A549 (cell line): ENCODE results near the gene VPS41. TPM values are rescaled to one million over a fixed set of nuclear protein-coding genes. Genes with fewer than 3 reads are reported as not detected.

Experiments used
- ATAC-seq, 2 experiments: fragments of 200-7000 bp in 1 of 2; fragments of >200 bp in 1 of 2; cut with Nextera tagmentation in 1 of 2; cut with Tn5 transposase in 1 of 2; 3 replicates each; pipeline versions ENCODE4 v1.8.0 to v1.9.1; 2018 to 2020; ENCODE audit warnings: mild to moderate bottlenecking in 1 of 2, moderate library complexity in 1 of 2
- CTCF ChIA-PET: fragments of 300-600 bp; sonication (Branson Sonifier 250); formaldehyde crosslinking; extraction: SDS; loops from one replicate; lab custom pipeline; 2021; ENCODE audit warnings: antibody characterized with exemption, inconsistent platforms; lab: Yijun Ruan, JAX
- POLR2A ChIA-PET: fragments of 350-600 bp; formaldehyde crosslinking; extraction: SDS; loops from one replicate; lab custom pipeline; 2021; ENCODE audit warnings: antibody characterized with exemption, inconsistent platforms; lab: Yijun Ruan, JAX
- DNase-seq, 2 experiments: peaks; one replicate each; pipeline versions ENCODE4 v3.0.0 to v3.0.0-alpha.2; 2011 to 2016; ENCODE audit warnings: low read depth in 1 of 2, low spot score in 1 of 2
- FAIRE-seq: peaks from 2 replicates; lab custom pipeline; 2011; peaks lifted over from hg19 to GRCh38; lab: Jason Lieb, UNC
- H3K27ac ChIP-seq, 2 experiments: fragments of >200 bp; sonication (Bioruptor Twin); formaldehyde crosslinking; 3 replicates each; pipeline ENCODE4 v1.5.1; 2016 to 2017
- H3K4me1 ChIP-seq: fragments of >200 bp; sonication (Bioruptor Twin); formaldehyde crosslinking; 3 replicates; pipeline ENCODE4 v1.6.1; 2016
- H3K4me2 ChIP-seq: fragments of >200 bp; sonication (Bioruptor Twin); formaldehyde crosslinking; 3 replicates; pipeline ENCODE4 v1.6.1; 2016
- H3K4me3 ChIP-seq: fragments of >200 bp; sonication (Bioruptor Twin); formaldehyde crosslinking; 3 replicates; pipeline ENCODE4 v1.5.1; 2016
- H3K9me3 ChIP-seq: fragments of >200 bp; sonication (Bioruptor Twin); formaldehyde crosslinking; 3 replicates; pipeline ENCODE4 v1.6.1; 2016
- CBX8 ChIP-seq: fragments of 200-600 bp; sonication (generic); IDR thresholded peaks from 2 replicates; pipeline ENCODE4 v1.6.1; 2016
- CEBPB ChIP-seq, 2 experiments: fragments of >200 bp in 1 of 2; sonication (Bioruptor Twin) in 1 of 2; formaldehyde crosslinking in 1 of 2; IDR thresholded peaks; 2 replicates each; pipeline ENCODE4 v1.6.1; 2012 to 2016
- CTCF ChIP-seq: fragments of >200 bp; sonication (Bioruptor Twin); formaldehyde crosslinking; IDR thresholded peaks from 3 replicates; pipeline ENCODE4 v1.5.1; 2016
- EP300 ChIP-seq, 2 experiments: fragments of >200 bp; sonication (Bioruptor Twin); formaldehyde crosslinking; IDR thresholded peaks; 2 replicates in 1 of 2; 3 replicates in 1 of 2; pipeline ENCODE4 v1.6.1; 2016 to 2017
- FOSL2 ChIP-seq, 2 experiments: fragments of 450-650 bp in 1 of 2; fragments of >200 bp in 1 of 2; sonication (Bioruptor Twin) in 1 of 2; formaldehyde crosslinking; IDR thresholded peaks; 2 replicates each; pipeline versions ENCODE4 v1.5.0 to v1.6.1; 2016 to 2020; ENCODE audit warnings: mild to moderate bottlenecking in 1 of 2, moderate library complexity in 1 of 2
- FOXS1 ChIP-seq: fragments of 250-450 bp; sonication (Bioruptor Pico); IDR thresholded peaks from 2 replicates; pipeline ENCODE4 v1.5.0; 2020; ENCODE audit warnings: mild to moderate bottlenecking, moderate library complexity
- HDAC2 ChIP-seq: fragments of 200-600 bp; sonication (generic); IDR thresholded peaks from 2 replicates; pipeline ENCODE4 v1.6.1; 2016
- HEYL ChIP-seq: fragments of 250-450 bp; sonication (Bioruptor Pico); IDR thresholded peaks from 2 replicates; pipeline ENCODE4 v1.8.0; 2021; ENCODE audit warnings: mild to moderate bottlenecking, moderate library complexity
- HOXA7 ChIP-seq: fragments of 250-450 bp; sonication (Bioruptor Pico); IDR thresholded peaks from 2 replicates; pipeline ENCODE4 v1.5.0; 2020; ENCODE audit warnings: mild to moderate bottlenecking, moderate library complexity
- HOXB13 ChIP-seq: fragments of 250-450 bp; sonication (Bioruptor Pico); IDR thresholded peaks from 2 replicates; pipeline ENCODE4 v1.5.0; 2020; ENCODE audit warnings: low read depth, mild to moderate bottlenecking, moderate library complexity
- HOXB5 ChIP-seq: fragments of 250-450 bp; sonication (Bioruptor Pico); IDR thresholded peaks from 2 replicates; pipeline ENCODE4 v1.5.0; 2020; ENCODE audit warnings: mild to moderate bottlenecking, moderate library complexity
- JUN ChIP-seq, 2 experiments: fragments of >200 bp; sonication (Bioruptor Twin); formaldehyde crosslinking; IDR thresholded peaks; 2 replicates in 1 of 2; 3 replicates in 1 of 2; pipeline ENCODE4 v1.6.1; 2016 to 2017
- MAZ ChIP-seq: fragments of 150-350 bp; IDR thresholded peaks from 2 replicates; pipeline ENCODE4 v1.6.1; 2014; ENCODE audit warnings: antibody characterized with exemption, low read depth, low read length, borderline replicate concordance
- NR3C1 ChIP-seq: fragments of >200 bp; sonication (Bioruptor Twin); formaldehyde crosslinking; IDR thresholded peaks from 3 replicates; pipeline ENCODE4 v1.6.1; 2017
- PHF8 ChIP-seq: fragments of 200-600 bp; sonication (generic); IDR thresholded peaks from 2 replicates; pipeline ENCODE4 v1.6.1; 2016; ENCODE audit warnings: low read depth, mild to moderate bottlenecking, antibody characterized with exemption, moderate library complexity, borderline replicate concordance
- RAD21 ChIP-seq, 2 experiments: fragments of >200 bp in 1 of 2; sonication (Bioruptor Twin) in 1 of 2; formaldehyde crosslinking in 1 of 2; IDR thresholded peaks in 1 of 2; conservative IDR thresholded peaks in 1 of 2; 2 replicates in 1 of 2; 3 replicates in 1 of 2; pipeline ENCODE4 v1.6.1; 2012 to 2018; ENCODE audit warnings: inconsistent platforms in 1 of 2
- RARB ChIP-seq: fragments of 250-450 bp; sonication (Bioruptor Pico); IDR thresholded peaks from 2 replicates; pipeline ENCODE4 v1.8.0; 2021; ENCODE audit warnings: mild to moderate bottlenecking, moderate library complexity
- RCOR1 ChIP-seq: fragments of 150-350 bp; IDR thresholded peaks from 2 replicates; pipeline ENCODE4 v1.6.1; 2014; ENCODE audit warnings: antibody characterized with exemption, low read length, low read depth
- RNF2 ChIP-seq: fragments of 200-600 bp; sonication (generic); IDR thresholded peaks from 2 replicates; pipeline ENCODE4 v1.6.1; 2016; ENCODE audit warnings: low read depth, mild to moderate bottlenecking, antibody characterized with exemption, moderate library complexity, borderline replicate concordance
- TP53 ChIP-seq: fragments of 250-450 bp; sonication (Bioruptor Pico); IDR thresholded peaks from 2 replicates; pipeline ENCODE4 v1.5.0; 2021; ENCODE audit warnings: mild to moderate bottlenecking, moderate library complexity
- ZC3H11A ChIP-seq: fragments of 450-650 bp; IDR thresholded peaks from 2 replicates; pipeline ENCODE4 v1.6.1; 2014; ENCODE audit warnings: antibody characterized with exemption, mild to moderate bottlenecking
- ZFP36 ChIP-seq: fragments of 450-650 bp; IDR thresholded peaks from 2 replicates; pipeline ENCODE4 v1.6.1; 2014; ENCODE audit warnings: borderline replicate concordance; ENCODE audit not compliant: partially characterized antibody
- WGBS: methylation state at CpG from one replicate; pipeline ENCODE4 v1.1.6; 2017; ENCODE audit errors: missing lambda C conversion rate; 5-methylcytosine and 5-hydroxymethylcytosine counted together
- polyA plus RNA-seq, 4 experiments: library from polyadenylated mRNA; depleted of rRNA in 3 of 4; stranded (reverse); fragments of >200 nt; fragmentation: RNase III in 1 of 4; extraction: RNeasy Plus Mini Kit Qiagen cat#74134 plus additional on column Dnase treatment in 1 of 4; gene quantifications; 2 replicates in 3 of 4; 3 replicates in 1 of 4; pipeline ENCODE4 v1.2.3, GENCODE V29; 2011 to 2017
- TF ChIP-seq, protein P1 (sequence below): fragments of 450-650 bp; IDR thresholded peaks from 2 replicates; pipeline ENCODE4 v1.6.1; 2014; ENCODE audit warnings: antibody characterized with exemption

VPS41 gene
- polyA plus RNA-seq, 2 of the 4 experiments (the other 2 are of a cell fraction): 24.6 to 59.9 TPM

DNA sequence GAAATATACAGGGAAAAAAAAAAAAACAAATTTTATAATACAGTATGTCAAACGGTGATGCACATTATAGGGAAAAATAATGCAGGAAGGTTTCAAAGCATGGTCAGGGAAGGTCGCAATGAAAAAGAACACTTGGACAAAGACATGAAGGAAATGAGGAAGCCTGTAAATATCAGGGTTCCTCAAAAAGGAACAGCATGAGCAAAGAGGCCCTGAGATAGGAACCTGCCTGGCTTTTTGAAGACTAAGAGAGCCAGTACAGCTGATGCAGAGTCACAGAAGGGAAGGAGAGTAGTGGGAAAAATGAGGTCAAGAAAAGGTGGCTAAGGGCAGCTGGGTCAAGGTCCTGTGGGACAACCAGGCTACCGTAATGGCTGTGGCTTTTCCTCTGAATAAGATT is 1.9 kb downstream of the VPS41 start:
- 83% methylated on average over 3 of the region's 3 CpGs for WGBS
- no peak for ATAC-seq
- no peak for TF ChIP-seq RARB (CRISPR knock-in tag)
- no peak for TF ChIP-seq ZC3H11A
- no peak for TF ChIP-seq EP300 (IDR thresholded peaks at IDR 0.05)
- TF ChIP-seq NR3C1: no peak
- TF ChIP-seq CTCF: no peak
- no peak for TF ChIP-seq PHF8
- no peak for TF ChIP-seq RCOR1
- TF ChIP-seq HOXA7: no peak
- TF ChIP-seq RAD21 (conservative IDR thresholded peaks at IDR 0.05 in 1 of 2, IDR thresholded peaks at IDR 0.05 in 1 of 2): no peak
- TF ChIP-seq HOXB13: no peak
- TF ChIP-seq CEBPB (IDR thresholded peaks at IDR 0.05): no peak
- H3K4me1 ChIP-seq: peaks cover 5% of the 10 kb centered on the region; the same call in 1 of the 3 replicates
- DNase-seq: no peak
- no peaks in the 10 kb centered on the region for H3K9me3 ChIP-seq
- ChIA-PET CTCF (no interaction called here), POLR2A (no interaction called here)
- no peak for FAIRE-seq
- no peak overlapping the region for H3K27ac ChIP-seq
- H3K4me3 ChIP-seq: no peak overlapping the region
- no peak overlapping the region for H3K4me2 ChIP-seq

DNA sequence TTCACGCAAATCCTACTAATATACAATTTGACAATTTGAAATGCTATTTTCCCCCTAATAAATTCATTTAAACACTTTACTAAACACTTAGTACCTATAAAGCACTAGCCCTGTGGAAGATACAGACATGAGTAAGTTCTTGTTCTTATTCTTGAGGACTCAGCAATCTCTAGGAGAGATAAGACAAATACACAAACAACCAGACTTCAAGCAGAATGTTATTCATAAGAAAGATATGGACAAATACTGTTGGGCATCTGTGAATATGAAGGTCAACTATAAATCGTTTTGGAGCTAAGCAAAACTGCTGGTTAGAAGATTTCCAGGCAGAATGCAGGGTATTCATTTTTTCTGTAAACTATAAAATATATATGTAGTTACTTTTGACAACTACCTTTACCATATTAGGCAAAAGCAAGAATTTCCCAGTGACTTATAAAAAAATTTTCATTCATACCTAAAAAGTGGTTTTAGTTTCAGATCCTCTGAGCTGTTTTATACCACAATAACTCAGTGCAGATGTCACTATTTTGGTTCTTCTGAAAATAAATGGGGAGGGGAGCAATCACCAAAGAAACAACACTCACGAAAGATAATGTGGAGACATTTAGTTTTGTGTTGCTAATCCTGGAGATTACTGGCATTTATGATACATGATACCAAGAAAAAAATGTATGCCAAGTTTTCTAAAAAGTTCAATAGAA is 3.8 kb downstream of the VPS41 start:
- no peak for TF ChIP-seq HDAC2
- no peak for TF ChIP-seq CTCF
- no peak for TF ChIP-seq FOXS1 (CRISPR knock-in tag)
- no peak for TF ChIP-seq ZFP36
- TF ChIP-seq NR3C1: no peak
- TF ChIP-seq TP53 (CRISPR knock-in tag): no peak
- no peak for TF ChIP-seq FOSL2 (IDR thresholded peaks at IDR 0.05)
- TF ChIP-seq FOSL2 (CRISPR knock-in tag; IDR thresholded peaks at IDR 0.05): no peak
- no peak for TF ChIP-seq HEYL (CRISPR knock-in tag)
- no peak for TF ChIP-seq HOXB5
- no peak for TF ChIP-seq RNF2
- TF ChIP-seq MAZ: no peak
- TF ChIP-seq, protein P1, sequence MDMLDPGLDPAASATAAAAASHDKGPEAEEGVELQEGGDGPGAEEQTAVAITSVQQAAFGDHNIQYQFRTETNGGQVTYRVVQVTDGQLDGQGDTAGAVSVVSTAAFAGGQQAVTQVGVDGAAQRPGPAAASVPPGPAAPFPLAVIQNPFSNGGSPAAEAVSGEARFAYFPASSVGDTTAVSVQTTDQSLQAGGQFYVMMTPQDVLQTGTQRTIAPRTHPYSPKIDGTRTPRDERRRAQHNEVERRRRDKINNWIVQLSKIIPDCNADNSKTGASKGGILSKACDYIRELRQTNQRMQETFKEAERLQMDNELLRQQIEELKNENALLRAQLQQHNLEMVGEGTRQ: no peak
- no peak for TF ChIP-seq JUN (IDR thresholded peaks at IDR 0.05)
- no peak for TF ChIP-seq HOXA7
- no peak for TF ChIP-seq CBX8
- Histone ChIP-seq H3K9me3 (no peaks in the 10 kb centered on the region), H3K4me1 (peaks cover 5% of the 10 kb centered on the region; the same call in 1 of the 3 replicates), H3K27ac (no peak overlapping the region), H3K4me3 (no peak overlapping the region), H3K4me2 (no peak overlapping the region)
- no peak for DNase-seq
- 63% methylated on average over 3 of the region's 3 CpGs for WGBS
- ATAC-seq: no peak
- FAIRE-seq: no peak
- ChIA-PET POLR2A (no interaction called here), CTCF (no interaction called here)
